Activated CD8-positive, alpha-beta memory T cell treated with anti-CD3 and anti-CD28 coated beads for 24 hours (primary cell): ENCODE measurements around the gene NFIX.

Source experiments
- DNase-seq: peaks from one replicate; pipeline ENCODE4 v3.0.0-alpha.2; 2020

Gene NFIX

GRCh38 chr19:13010038-13010991 lies 15.0 kb downstream of the NFIX start:
- DNase-seq: no peak

DNA sequence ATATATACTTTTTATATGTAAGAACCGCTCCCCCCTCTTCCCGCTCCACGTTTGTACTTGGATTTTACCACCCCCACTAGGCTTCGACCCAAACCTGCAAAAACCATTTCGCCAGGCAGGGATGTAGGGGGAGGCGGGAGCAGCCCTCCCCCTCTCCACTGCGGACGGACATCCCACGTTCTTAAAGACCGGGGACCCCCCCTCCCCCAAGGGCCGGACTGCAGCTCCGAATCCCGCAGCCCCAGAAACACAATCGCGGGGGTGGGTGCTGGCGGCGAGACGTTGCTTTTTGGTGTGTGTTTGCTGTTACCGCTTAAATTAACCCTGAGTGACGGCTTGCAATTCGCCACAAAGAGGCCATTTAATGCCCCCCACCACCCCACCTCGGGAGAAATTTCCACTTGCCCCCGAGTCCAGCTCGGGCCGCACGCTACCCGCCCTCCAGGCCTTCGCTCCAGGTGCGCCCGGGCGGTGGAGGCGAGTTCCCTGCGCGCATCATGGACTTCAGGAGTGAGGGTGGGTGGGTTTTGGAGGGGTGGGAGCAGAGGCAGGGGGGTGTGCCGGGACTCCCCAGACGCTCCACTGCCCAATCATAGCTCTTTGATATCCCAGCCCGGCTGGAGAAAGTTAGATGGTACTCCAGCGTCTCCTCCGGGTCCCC lies 15.8 kb downstream of the NFIX start:
- no peak for DNase-seq

DNA sequence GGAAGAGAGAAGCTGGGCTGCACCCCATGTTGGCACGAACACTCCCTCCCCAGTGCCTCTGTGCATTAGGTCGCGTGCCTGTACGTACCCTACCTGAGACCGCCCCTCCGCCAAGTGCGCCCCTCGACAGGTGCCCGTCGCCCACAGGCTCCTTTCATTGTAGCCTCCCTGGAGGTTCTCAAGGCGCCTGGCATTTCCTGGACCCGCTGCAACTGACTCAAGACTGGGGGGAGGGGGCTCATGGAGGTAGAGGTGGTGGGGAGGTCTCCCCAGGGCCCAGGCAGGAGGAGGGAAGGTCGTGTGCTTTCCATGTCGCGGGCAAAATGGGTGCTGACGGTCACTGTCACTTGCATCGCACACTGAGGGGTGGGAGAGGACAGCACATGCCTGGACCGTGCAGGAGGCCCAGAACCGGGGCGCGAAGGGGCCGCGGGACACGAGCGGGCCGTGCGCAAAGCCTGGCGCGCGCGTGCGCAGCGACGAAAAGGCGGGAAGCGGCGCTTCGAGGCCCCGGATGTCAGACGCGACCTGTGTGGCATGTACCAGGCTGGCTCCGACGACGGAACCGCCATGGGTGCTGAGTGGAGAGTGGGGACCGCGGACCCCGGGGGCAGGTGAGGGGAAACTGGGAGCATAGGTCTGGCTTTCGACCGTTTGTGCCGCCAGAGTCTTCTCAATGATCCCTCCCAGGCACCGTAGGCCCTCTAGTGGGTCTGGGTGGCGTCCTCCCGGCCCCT lies 16.5 kb downstream of the NFIX start:
- DNase-seq: no peak

- DNase-seq: no peak
Measured at GRCh38 chr19:13012390-13012689, 17.1 kb downstream of the NFIX start.

DNA sequence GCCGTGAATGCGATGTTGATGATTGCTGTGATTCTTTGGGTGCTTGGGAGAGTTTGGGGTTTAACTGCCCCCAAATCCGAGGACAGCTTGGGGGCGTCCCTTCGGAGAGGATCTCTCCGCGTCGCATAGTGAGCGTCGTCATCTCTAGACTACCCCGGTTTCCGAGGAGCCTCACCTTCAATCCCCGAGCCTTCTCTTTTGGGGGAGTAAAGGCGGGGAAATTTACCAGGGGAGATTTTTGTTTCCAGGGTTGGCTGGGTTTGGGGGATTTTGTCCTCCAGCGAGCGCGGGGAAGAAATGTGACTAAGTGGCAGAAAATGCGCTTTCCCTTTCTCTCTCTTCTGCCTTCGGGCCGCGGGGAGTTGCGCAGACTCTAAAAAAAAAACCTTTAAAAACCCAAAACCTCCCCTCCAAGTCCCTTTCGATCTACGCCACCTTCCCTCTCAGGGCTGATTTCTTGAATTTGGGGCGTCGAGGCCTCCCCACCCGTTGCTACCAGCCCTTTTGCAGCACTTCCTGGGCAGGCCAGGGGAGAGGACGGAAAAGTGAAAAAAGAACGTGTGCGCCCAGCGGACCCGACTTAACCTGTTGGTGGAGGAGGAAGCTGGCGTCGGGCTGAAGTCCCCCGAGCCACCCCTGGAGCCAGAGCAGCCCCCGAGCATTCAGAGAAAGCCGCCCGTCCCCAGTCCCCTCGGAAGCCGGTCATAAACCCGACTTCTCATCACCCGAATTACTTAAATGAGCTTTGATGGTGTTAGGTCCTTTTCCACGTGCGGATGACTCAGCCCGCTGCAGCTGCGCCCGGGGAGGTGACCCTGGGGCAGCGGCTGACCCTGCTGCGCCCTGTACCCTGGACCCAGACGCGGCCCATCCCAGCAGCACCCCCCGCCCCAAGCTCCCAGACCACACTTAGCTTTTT lies 17.7 kb downstream of the NFIX start:
- DNase-seq: peak; percentile 78

DNA sequence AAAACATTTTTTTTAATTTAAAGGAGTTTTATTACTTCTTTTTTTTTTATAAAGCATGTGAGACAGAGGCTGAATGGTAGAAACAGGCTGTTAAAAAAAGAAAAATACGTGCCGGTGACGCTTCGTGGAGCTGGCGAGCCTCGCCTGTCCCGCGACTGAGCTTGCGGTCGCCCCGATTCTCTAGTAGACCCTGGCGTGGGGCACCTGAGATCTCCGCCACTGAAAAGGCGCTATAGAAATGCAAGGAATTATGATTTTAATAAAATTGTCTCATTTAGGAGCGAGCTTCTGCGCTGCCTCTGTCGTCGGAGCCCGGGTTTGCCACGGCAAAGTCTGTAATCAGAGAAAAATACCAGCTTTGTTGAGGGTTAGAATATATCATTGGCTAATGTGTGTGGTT lies 18.4 kb downstream of the NFIX start:
- DNase-seq: no peak

DNA sequence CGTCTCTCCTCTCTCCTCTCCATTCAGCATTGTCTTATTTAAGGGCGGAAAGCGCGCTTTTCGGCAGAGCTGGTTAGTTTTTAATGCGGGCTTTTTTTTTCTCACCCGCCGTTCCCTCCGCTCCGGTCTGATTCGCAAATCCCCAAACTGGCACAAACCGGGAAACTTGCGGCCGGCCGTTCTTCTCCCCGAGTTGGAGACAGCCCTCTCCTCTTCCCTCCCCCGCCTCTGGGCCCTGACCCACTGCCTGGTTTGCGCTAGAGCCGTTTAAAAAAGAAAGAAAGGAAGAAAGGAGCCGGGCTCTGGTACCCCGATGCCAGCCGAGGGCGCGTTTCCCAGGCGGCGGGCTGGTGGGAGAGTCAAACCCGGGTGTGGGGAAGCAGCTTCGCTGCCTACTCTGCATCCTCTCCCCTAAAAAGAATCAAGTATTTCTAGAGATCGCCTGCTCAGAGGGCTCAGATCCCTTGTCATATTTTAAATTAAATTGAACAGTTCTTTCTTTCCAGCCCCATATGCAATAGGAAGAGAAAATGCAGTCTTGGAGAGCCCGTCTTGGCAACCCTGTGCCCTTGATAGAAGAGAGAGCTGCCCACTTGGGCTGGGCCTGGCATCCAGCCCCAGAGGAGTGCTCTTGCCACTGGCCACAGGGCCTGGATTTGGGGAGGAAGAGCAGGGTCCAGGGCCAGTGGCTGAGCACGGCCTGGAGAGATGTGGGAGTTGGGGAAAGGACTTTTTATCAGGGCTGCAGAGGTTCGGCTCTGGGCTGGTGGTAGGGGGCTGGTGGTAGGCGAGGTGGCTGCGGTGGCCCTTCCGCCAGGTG lies 19.0 kb downstream of the NFIX start:
- no peak for DNase-seq

GRCh38 chr19:13014921-13015280 lies 19.6 kb downstream of the NFIX start:
- no peak for DNase-seq

DNA sequence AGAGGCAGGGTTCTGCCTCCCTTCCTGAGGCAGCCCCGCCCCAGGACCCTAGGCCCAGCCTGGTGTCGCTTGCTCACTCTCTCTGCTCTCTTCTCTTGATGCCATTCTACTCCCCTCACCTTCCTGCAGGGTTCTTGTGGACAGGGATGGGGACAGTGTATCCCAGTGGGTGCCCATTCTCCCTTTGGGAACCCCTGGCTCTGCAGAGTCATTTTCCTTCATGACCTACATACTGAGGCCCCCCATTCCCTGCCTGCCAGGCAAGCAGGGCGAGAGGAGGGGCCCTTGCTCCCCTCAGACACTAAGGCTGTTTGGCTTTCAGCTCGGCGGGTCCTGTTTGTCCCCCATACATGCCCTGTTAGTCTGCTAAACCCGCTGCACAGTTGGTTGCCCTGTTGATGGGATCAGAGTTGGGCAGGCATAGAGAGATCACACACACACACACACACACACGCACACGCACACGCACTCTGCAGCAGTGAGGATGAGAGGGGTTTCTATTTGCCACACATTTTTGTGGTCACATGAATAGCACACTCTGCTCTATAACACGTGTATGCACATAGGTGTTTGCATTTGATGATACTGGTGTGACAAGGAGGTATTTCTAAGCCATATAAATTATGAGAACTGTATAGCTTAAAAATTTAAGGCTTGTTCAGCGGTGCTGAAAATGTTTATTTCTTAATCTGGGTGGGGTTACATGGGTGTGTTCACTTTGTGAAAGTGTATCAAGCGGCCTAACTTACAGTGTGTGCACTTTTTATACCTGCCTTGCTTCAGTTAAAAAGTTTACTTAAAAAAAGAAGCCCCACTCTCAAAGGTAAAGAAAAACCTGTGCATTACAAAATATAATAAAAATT lies 20.3 kb downstream of the NFIX start:
- DNase-seq: no peak

- DNase-seq: no peak
Measured at GRCh38 chr19:13016245-13016627, 21.0 kb downstream of the NFIX start.

DNA sequence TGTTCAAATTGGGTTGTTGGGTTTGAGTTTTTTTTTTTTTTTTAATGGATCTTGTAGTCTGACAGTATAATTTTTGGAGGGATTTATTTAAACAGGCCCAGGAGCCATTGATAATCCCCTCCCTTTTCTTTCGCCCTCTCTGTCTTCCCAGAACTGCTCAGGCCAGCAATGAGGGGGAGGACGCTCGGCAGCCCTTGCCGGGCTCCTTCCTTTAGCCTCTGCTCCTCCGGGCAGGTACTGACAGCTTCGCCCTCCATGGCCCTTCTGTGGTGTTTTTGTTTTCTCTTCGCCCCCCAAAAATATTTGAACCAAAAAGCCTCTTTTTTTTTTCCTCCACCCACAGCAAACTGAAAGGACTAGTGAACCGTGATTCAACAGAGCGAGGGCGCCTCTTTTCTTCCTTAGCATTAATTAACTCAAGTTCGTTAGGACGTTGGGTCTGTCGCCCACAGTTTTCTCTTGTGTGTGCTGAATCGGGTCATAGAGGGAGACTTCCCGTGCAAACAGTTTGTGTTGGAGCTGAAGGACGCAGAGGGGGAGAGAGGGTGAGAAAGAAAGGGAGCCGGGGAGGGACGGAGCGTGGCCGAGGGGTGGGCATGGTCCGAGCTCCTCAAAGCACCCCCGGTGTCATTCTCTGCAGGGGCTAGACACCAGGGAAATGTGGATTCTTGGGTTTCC lies 21.5 kb downstream of the NFIX start:
- no peak for DNase-seq

DNA sequence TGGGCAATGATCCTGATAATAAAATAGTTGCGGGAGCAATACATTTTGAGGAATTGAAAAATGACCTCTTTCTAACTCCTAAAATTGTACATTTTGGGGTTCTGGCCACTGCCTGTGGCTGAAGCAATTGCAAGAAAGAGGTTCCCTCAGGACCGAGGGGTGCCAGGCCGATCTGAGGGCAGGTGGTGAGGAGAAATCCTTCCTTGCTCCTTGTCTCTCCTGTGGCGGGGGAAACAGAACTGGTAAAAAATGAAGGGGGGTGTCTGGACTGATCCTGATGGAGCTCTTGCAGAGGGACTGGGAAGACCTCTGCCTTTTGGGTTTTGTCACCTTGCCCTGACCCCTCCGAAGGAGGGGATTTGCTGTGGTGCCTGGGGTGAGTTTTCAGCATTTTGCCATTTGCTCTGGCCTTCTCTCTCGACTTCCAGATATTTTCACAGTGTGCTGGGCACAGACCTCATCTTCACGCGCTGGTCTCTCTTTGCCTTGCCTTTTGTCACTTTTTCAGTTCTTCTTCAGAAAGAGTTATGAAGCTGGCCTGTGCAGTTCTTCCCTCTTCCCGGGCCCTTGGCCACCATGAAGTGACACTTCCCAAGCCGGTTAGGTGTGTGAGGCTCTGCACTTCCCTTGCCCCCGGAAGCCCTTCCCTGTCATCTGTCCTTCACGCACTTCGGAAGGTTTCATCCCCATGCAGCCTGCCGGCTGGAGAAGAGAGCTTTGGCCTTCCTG lies 22.2 kb downstream of the NFIX start:
- no peak for DNase-seq

DNA sequence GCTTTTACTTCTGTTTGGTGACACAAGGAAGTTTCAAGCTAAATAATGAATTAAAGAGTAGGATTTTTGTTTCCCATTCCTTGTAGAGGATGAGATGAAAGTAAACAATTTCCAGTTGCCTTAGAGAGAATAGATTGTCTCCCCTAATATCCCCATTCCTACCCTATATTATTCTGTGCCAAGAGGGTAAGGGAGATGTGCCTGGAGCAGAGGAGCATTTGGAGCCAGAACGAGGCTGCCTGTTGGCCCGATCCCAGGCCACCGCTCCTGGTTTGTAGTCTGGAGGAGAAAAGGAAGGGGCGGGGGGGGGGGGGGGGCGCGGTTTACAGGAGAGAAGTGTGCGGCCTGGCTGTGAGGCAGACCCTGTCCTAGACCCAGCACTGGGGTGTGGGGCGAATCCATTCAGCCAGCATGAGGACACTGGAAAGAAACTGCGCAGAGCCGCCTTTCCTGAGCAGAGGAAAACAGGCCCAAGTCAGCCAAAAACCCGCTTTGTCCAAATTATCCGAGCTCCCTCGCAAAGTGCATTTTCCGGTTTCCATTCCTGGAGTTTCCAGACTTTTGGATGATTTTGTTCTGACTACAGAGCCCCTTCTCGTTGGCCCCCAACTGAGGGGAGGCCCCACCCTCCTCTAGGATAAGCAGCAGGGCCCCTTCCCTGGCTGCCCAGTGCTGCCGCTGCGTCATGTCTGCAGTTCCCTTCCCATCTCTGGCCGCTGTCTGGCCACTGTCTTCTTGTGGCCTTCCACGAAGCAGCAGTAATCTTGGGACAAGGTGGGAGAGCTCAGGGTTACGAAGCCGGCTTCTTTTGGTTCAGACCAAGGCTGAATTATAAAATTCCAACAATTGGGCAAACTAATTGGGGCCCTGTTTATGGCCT lies 23.0 kb downstream of the NFIX start:
- no peak for DNase-seq

GRCh38 chr19:13019332-13019731 lies 24.1 kb downstream of the NFIX start:
- no peak for DNase-seq

- DNase-seq: no peak
Measured at GRCh38 chr19:13020002-13020414, 24.7 kb downstream of the NFIX start.

GRCh38 chr19:13022111-13022858 lies 27.0 kb downstream of the NFIX start:
- no peak for DNase-seq

DNA sequence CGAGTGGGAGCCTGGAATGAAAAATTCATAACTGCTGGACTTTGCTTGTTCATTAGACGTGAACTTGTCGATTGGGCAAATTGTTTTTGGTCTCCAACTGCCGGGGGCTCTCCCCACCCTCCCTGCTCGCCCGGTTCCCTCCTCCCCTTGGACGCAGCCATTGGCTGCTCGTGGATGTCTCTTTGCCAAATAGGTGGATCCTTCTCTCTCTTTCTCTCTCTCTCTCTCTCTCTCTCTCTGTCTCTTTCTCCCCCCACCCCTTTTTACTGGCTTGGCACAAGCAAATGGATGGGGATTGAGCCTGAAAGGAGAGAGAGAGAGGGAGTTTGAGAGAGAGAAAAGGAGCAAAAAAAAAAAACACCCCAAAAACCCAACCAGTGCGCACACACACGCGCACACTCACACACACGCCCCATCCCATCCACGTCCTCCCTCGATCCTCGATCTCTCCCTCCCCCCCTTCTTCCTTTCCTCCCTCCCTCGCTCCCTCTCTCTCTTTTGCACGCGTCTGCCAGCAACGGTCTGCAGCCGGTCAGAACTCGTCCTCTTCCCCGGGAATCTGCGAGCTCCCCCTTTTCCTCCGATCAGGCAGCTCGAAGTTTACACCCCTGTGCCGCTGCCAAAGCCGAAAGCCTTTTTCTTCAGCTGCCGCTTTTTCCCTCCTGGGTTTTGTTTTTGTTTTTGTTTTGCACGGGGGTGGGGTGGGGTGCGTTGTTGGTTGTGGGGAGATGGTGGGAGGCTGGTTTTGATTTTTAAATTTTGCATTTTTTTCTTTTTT lies 27.8 kb downstream of the NFIX start:
- no peak for DNase-seq
